GM21447 (cell line): ENCODE results near the gene KRT3.

Source experiments
- ATAC-seq: cut with Tn5 transposase; IDR thresholded peaks from one replicate; pipeline ENCODE4 v1.9.1; 2021; ENCODE audit not compliant: unreplicated experiment

Gene KRT3

GRCh38 chr12:52741375-52742195 is 54.3 kb downstream of the KRT3 start:
- ATAC-seq: no peak

- ATAC-seq: no peak
Measured at GRCh38 chr12:52740584-52740983, 55.3 kb downstream of the KRT3 start.

- ATAC-seq: no peak
Measured at GRCh38 chr12:52739963-52740362, 56.0 kb downstream of the KRT3 start.
